ENCODE data around the gene IST1.

Gene IST1

GRCh38 chr16:71894921-71895678, at the start of gene IST1:
Gene IST1 (plus strand): TSS chr16:71895531. CDS start chr16:71915641, 20,110 bp downstream.
- no peak for TF ChIP-seq Cebpa-rat (IDR thresholded peaks at IDR 0.05)
- H3K4me2 ChIP-seq: peak within 1 kb of the TSS; percentile 99
- H3K4me3 ChIP-seq: peak within 1 kb of the TSS; percentile 97
- peak within 1 kb of the TSS; percentile 95 for H3K27ac ChIP-seq
- peaks cover 24% of the 10 kb centered on the region for H3K36me3 ChIP-seq
- peaks cover 44% of the 10 kb centered on the region for H4K20me1 ChIP-seq
- peaks cover 49% of the 10 kb centered on the region for H3K4me1 ChIP-seq
- H3K9me3 ChIP-seq: no peaks in the 10 kb centered on the region
- no peaks in the 10 kb centered on the region for H3K27me3 ChIP-seq
- peak within 1 kb of the TSS; percentile 98 for H3K9ac ChIP-seq

GRCh38 chr16:71845639-71846430, 49.5 kb upstream of the IST1 start, which contains the start of gene ATXN1L:
Gene ATXN1L (plus strand): TSS chr16:71845976. CDS start chr16:71849741, 3,765 bp downstream.
- peaks cover 41% of the 10 kb centered on the region for H4K20me1 ChIP-seq
- H3K27ac ChIP-seq: peak within 1 kb of the TSS; percentile 88
- H3K9ac ChIP-seq: peak within 1 kb of the TSS; percentile 94
- no peaks in the 10 kb centered on the region for H3K9me3 ChIP-seq
- H3K36me3 ChIP-seq: peaks cover 33% of the 10 kb centered on the region
- H3K4me3 ChIP-seq: peak within 1 kb of the TSS; percentile 99
- no peaks in the 10 kb centered on the region for H3K27me3 ChIP-seq
- peak; percentile 68; the same call in 1 of the 2 replicates for TF ChIP-seq Cebpa-rat (IDR thresholded peaks at IDR 0.05)
- H3K4me2 ChIP-seq: peak within 1 kb of the TSS; percentile 87
- peaks cover 40% of the 10 kb centered on the region for H3K4me1 ChIP-seq

DNA sequence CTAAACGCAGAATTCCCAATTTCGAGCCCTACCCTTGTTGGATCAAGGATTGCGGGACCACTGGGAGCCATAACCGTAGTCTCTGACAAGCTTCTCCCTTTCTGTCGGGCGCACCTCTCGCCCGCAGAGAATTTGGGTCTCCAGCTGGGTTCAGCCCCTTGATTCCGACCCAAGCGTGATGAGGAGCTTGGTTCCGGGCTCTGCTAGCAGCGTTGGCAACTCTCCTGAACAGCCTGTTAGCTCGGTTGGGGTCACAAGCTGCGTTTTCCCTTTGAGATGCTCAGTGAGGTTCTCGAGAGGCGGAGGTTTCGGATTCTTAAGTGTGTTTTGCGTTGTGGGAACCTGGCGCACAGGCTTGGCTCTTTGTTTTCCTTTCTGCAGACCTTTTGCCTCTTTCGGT, 48.9 kb upstream of the IST1 start:
- Histone ChIP-seq H3K36me3 (peaks cover 39% of the 10 kb centered on the region), H3K9me3 (no peaks in the 10 kb centered on the region), H3K4me2 (peak overlapping the region; percentile 87), H3K9ac (peak overlapping the region; percentile 94), H3K27ac (peak overlapping the region; percentile 88), H3K27me3 (no peaks in the 10 kb centered on the region), H3K4me1 (peaks cover 40% of the 10 kb centered on the region), H3K4me3 (peak overlapping the region; percentile 99), H4K20me1 (peaks cover 47% of the 10 kb centered on the region)
- no peak for TF ChIP-seq Cebpa-rat (IDR thresholded peaks at IDR 0.05)

GRCh38 chr16:71847096-71847495, 48.2 kb upstream of the IST1 start:
- no peaks in the 10 kb centered on the region for H3K9me3 ChIP-seq
- H3K4me2 ChIP-seq: peak overlapping the region; percentile 87
- no peak overlapping the region for H3K27ac ChIP-seq
- peaks cover 36% of the 10 kb centered on the region for H3K4me1 ChIP-seq
- no peaks in the 10 kb centered on the region for H3K27me3 ChIP-seq
- no peak for TF ChIP-seq Cebpa-rat (IDR thresholded peaks at IDR 0.05)
- H3K36me3 ChIP-seq: peaks cover 46% of the 10 kb centered on the region
- peak overlapping the region; percentile 94 for H3K9ac ChIP-seq
- peak overlapping the region; percentile 99 for H3K4me3 ChIP-seq
- H4K20me1 ChIP-seq: peaks cover 53% of the 10 kb centered on the region

DNA sequence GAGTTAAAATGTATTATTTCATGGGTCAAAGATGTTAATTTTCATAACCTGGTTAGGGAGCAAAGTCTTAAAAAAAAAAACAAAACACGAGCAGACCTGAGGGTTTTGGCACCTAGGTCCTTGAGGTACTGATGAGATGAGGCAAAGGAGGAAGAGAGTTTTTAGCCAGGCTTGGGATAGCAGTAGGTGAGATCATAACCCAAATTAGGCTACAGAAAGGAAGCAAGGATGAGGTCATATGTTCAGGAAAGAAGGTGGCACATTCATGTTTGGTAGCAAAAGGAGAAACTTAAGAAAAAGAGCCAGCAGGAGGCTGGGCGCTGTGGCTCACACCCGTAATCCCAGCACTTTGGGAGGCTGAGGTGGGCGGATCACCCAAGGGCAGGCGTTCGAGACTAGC, 46.7 kb upstream of the IST1 start:
- no peak overlapping the region for H3K27ac ChIP-seq
- TF ChIP-seq Cebpa-rat (IDR thresholded peaks at IDR 0.05): no peak
- no peaks in the 10 kb centered on the region for H3K9me3 ChIP-seq
- H3K4me2 ChIP-seq: no peak overlapping the region
- H3K36me3 ChIP-seq: peaks cover 61% of the 10 kb centered on the region
- H4K20me1 ChIP-seq: peaks cover 69% of the 10 kb centered on the region
- H3K4me3 ChIP-seq: no peak overlapping the region
- no peak overlapping the region for H3K9ac ChIP-seq
- no peaks in the 10 kb centered on the region for H3K27me3 ChIP-seq
- H3K4me1 ChIP-seq: peaks cover 30% of the 10 kb centered on the region

DNA sequence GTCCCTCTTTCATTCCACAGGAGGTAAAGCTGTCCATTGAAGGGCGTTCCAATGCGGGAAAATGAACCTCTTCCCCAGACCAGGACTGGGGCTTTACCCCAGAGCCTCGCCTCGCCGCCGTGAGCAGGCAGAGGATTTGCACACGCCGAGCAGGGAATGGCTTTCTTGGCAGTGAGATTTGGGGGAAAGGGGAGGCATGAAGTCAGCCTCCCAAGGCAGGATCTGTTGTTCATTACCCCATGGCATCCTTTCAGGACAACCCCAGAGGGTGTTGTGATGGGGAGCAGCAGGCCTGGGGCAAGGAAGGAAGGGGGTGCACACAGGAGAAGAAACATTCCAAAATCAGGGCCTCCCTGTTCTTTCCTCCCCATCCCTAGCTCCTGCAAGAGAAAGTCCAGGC, 43.6 kb upstream of the IST1 start:
- Histone ChIP-seq H3K4me3 (no peak overlapping the region), H3K9me3 (no peaks in the 10 kb centered on the region), H3K27ac (no peak overlapping the region), H3K4me2 (no peak overlapping the region), H3K9ac (no peak overlapping the region), H3K36me3 (peaks cover 92% of the 10 kb centered on the region), H4K20me1 (peaks cover 92% of the 10 kb centered on the region), H3K27me3 (no peaks in the 10 kb centered on the region), H3K4me1 (peaks cover 21% of the 10 kb centered on the region)
- TF ChIP-seq Cebpa-rat (IDR thresholded peaks at IDR 0.05): no peak

DNA sequence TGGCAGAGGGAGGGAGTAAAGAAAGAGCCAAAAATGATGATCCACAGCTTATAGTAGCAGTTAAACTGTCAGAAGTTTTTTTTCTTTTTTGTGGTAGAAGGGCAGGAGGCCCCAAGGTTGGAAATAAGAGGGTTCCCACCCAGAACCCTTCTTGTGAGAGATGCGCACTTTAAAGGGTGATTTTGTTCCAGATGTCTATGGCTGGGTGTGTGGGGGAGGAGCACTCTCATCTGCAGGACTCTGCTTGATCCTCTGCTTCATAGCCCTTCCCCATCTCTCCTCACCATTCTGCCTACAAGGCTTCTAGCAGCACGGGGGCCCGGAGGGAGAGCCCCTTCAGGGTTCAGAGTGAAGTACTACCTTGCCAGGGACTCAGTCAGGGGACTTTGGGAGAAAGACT, 43.2 kb upstream of the IST1 start:
- Histone ChIP-seq H3K4me3 (no peak overlapping the region), H3K36me3 (peaks cover 95% of the 10 kb centered on the region)
- TF ChIP-seq Cebpa-rat (IDR thresholded peaks at IDR 0.05): no peak

GRCh38 chr16:71852561-71852960, 42.8 kb upstream of the IST1 start:
- no peak for TF ChIP-seq Cebpa-rat (IDR thresholded peaks at IDR 0.05)

More for the DNA sequence above, 43.2 kb upstream of the IST1 start:
- Histone ChIP-seq H3K4me2 (no peak overlapping the region), H3K9me3 (no peaks in the 10 kb centered on the region), H3K9ac (no peak overlapping the region), H3K27me3 (no peaks in the 10 kb centered on the region), H3K4me1 (peaks cover 17% of the 10 kb centered on the region), H4K20me1 (peaks cover 92% of the 10 kb centered on the region), H3K27ac (no peak overlapping the region)

GRCh38 chr16:71853413-71853812, 41.9 kb upstream of the IST1 start:
- Histone ChIP-seq H3K9ac (no peak overlapping the region), H3K9me3 (no peaks in the 10 kb centered on the region), H4K20me1 (peaks cover 94% of the 10 kb centered on the region), H3K27me3 (no peaks in the 10 kb centered on the region), H3K27ac (no peak overlapping the region), H3K4me2 (no peak overlapping the region), H3K4me3 (no peak overlapping the region), H3K36me3 (peaks cover 98% of the 10 kb centered on the region), H3K4me1 (peaks cover 5% of the 10 kb centered on the region; the same call in 1 of the 2 replicates)
- TF ChIP-seq Cebpa-rat (IDR thresholded peaks at IDR 0.05): no peak

More at GRCh38 chr16:71852561-71852960, 42.8 kb upstream of the IST1 start:
- Histone ChIP-seq H3K27me3 (no peaks in the 10 kb centered on the region), H3K36me3 (peaks cover 98% of the 10 kb centered on the region), H3K9ac (no peak overlapping the region), H4K20me1 (peaks cover 92% of the 10 kb centered on the region), H3K27ac (no peak overlapping the region), H3K4me3 (no peak overlapping the region), H3K9me3 (no peaks in the 10 kb centered on the region), H3K4me1 (peaks cover 13% of the 10 kb centered on the region), H3K4me2 (no peak overlapping the region)
